HepG2 (cell line): ENCODE measurements around the gene RGS6. TPM values are rescaled to one million over a fixed set of nuclear protein-coding genes. Genes with fewer than 3 reads are reported as not detected.

ENCODE experiments used
- ATAC-seq: fragments of 200-7000 bp; cut with Tn5 transposase; 3 replicates; pipeline ENCODE4 v1.9.1; 2020; ENCODE audit warnings: mild to moderate bottlenecking, moderate library complexity
- BruUV-seq: library from RNA; stranded (reverse); fragments of 400-500 nt; replicated peaks from 2 replicates; lab custom pipeline; 2021; lab: Mats Ljungman, UMichigan
- CTCF ChIA-PET: fragments of 300-600 bp; formaldehyde crosslinking; extraction: SDS; loops from one replicate; lab custom pipeline; 2021; ENCODE audit warnings: low total read pairs, inconsistent platforms, low intra/inter-chr PET ratio; lab: Yijun Ruan, JAX
- POLR2A ChIA-PET: fragments of 350-600 bp; sonication (Branson Sonifier 250); formaldehyde crosslinking; loops from one replicate; lab custom pipeline; 2020; ENCODE audit warnings: antibody characterized with exemption, inconsistent platforms; lab: Yijun Ruan, JAX
- DNase-seq: peaks from one replicate; pipeline ENCODE4 v3.0.0-alpha.2; 2015; ENCODE audit warnings: low spot score
- FAIRE-seq: peaks from 3 replicates; lab custom pipeline; 2011; peaks lifted over from hg19 to GRCh38; lab: Jason Lieb, UNC
- H2AFZ ChIP-seq: one replicate; pipeline ENCODE4 v1.6.1; 2011; ENCODE audit warnings: low read length, inconsistent platforms
- H3K27ac ChIP-seq: fragments of 300-600 bp; 3 replicates; pipeline ENCODE4 v1.8.0; 2011; ENCODE audit warnings: mixed run types, mild to moderate bottlenecking, mixed read lengths, low read length, inconsistent platforms; ENCODE audit not compliant: insufficient read depth; ENCODE audit errors: extremely low read length
- H3K27me3 ChIP-seq, 2 experiments: fragments of 200-600 bp in 1 of 2; 2 replicates in 1 of 2; 3 replicates in 1 of 2; pipeline versions ENCODE4 v1.6.0 to v1.8.0; 2011; ENCODE audit warnings: low read length in 2 of 2, mild to moderate bottlenecking in 2 of 2, moderate library complexity in 2 of 2, inconsistent platforms in 1 of 2; ENCODE audit not compliant: insufficient read depth in 2 of 2, control insufficient read depth in 1 of 2
- H3K36me3 ChIP-seq, 2 experiments: fragments of 200-600 bp in 1 of 2; replicated peaks in 1 of 2; 2 replicates in 1 of 2; 3 replicates in 1 of 2; pipeline versions ENCODE4 v1.5.1 to v1.8.0; 2011; ENCODE audit warnings: low read length in 2 of 2, inconsistent platforms in 1 of 2; ENCODE audit not compliant: insufficient read depth in 2 of 2, control insufficient read depth in 1 of 2
- H3K4me1 ChIP-seq: 2 replicates; pipeline ENCODE4 v1.5.1; 2012; ENCODE audit warnings: low read length, inconsistent platforms; ENCODE audit not compliant: insufficient read depth
- H3K4me2 ChIP-seq: 2 replicates; pipeline ENCODE4 v1.6.0; 2011; ENCODE audit warnings: low read depth, low read length, inconsistent platforms
- H3K4me3 ChIP-seq, 3 experiments: fragments of 200-600 bp in 1 of 3; sonication (generic), shearing (Covaris generic) in 1 of 3; replicated peaks in 1 of 3; 2 replicates each; pipeline ENCODE4 v1.5.1; 2011 to 2016; ENCODE audit warnings: low read length in 3 of 3, inconsistent platforms in 2 of 3, low read depth in 2 of 3, mild to moderate bottlenecking in 2 of 3, control low read depth in 1 of 3, mixed read lengths in 1 of 3; ENCODE audit not compliant: insufficient read depth in 1 of 3
- H3K79me2 ChIP-seq: one replicate; pipeline ENCODE4 v1.6.1; 2011; ENCODE audit warnings: low read length, inconsistent platforms; ENCODE audit not compliant: insufficient read depth
- H3K9ac ChIP-seq: 2 replicates; pipeline ENCODE4 v1.6.0; 2011; ENCODE audit warnings: mild to moderate bottlenecking, low read depth, low read length, inconsistent platforms; ENCODE audit not compliant: insufficient read depth
- H3K9me3 ChIP-seq: 2 replicates; pipeline ENCODE4 v1.5.1; 2012; ENCODE audit warnings: mild to moderate bottlenecking, low read length
- H4K20me1 ChIP-seq: 2 replicates; pipeline ENCODE4 v1.6.0; 2011; ENCODE audit warnings: inconsistent platforms, mild to moderate bottlenecking, low read length, moderate library complexity; ENCODE audit not compliant: insufficient read depth
- BHLHE40 ChIP-seq: IDR thresholded peaks from 2 replicates; pipeline ENCODE4 v1.6.1; 2011; ENCODE audit warnings: low read length, improper control_type of control experiment
- KAT8 ChIP-seq: IDR thresholded peaks from 2 replicates; pipeline ENCODE4 v1.6.1; 2016; ENCODE audit warnings: missing genetic modification reagents, missing compliant biosample characterization
- LCORL ChIP-seq, 2 experiments: fragments of 450-650 bp in 1 of 2; sonication (generic) in 1 of 2; formaldehyde crosslinking in 1 of 2; IDR thresholded peaks; 2 replicates each; pipeline versions ENCODE4 v1.5.0 to v1.6.1; 2017 to 2020; ENCODE audit warnings: antibody characterized with exemption in 1 of 2, missing genetic modification reagents in 1 of 2
- RARA ChIP-seq: IDR thresholded peaks from 2 replicates; pipeline ENCODE4 v1.6.1; 2016; ENCODE audit warnings: missing genetic modification reagents, missing compliant biosample characterization
- RFX5 ChIP-seq: IDR thresholded peaks from 2 replicates; pipeline ENCODE4 v1.6.1; 2011; ENCODE audit warnings: low read depth, low read length, improper control_type of control experiment
- TFDP1 ChIP-seq: IDR thresholded peaks from 2 replicates; pipeline ENCODE4 v1.6.1; 2016; ENCODE audit warnings: missing compliant biosample characterization, missing genetic modification reagents, borderline replicate concordance
- THAP11 ChIP-seq: IDR thresholded peaks from 2 replicates; pipeline ENCODE4 v1.6.1; 2016; ENCODE audit warnings: missing biosample characterization, missing genetic modification reagents
- TMF1 ChIP-seq: sonication (generic); formaldehyde crosslinking; IDR thresholded peaks from 2 replicates; pipeline ENCODE4 v1.8.1; 2022; ENCODE audit warnings: low read depth, missing genetic modification reagents
- TOE1 ChIP-seq: sonication (generic); formaldehyde crosslinking; IDR thresholded peaks from 2 replicates; pipeline ENCODE4 v1.4.0; 2020; ENCODE audit warnings: mild to moderate bottlenecking, missing genetic modification reagents
- ZNF232 ChIP-seq: sonication (generic); formaldehyde crosslinking; IDR thresholded peaks from 2 replicates; pipeline ENCODE4 v1.4.0; 2020; ENCODE audit warnings: missing genetic modification reagents, borderline replicate concordance
- ZNF335 ChIP-seq: sonication (generic); formaldehyde crosslinking; IDR thresholded peaks from 2 replicates; pipeline ENCODE4 v1.4.0; 2020; ENCODE audit warnings: missing genetic modification reagents
- ZNF782 ChIP-seq: sonication (generic); formaldehyde crosslinking; IDR thresholded peaks from 2 replicates; pipeline ENCODE4 v1.4.0; 2020; ENCODE audit warnings: missing genetic modification reagents, mild to moderate bottlenecking, borderline replicate concordance
- ZNF784 ChIP-seq: sonication (generic); formaldehyde crosslinking; IDR thresholded peaks from 2 replicates; pipeline ENCODE4 v1.5.1; 2020; ENCODE audit warnings: missing genetic modification reagents, mild to moderate bottlenecking, borderline replicate concordance
- WGBS: methylation state at CpG from one replicate; pipeline ENCODE4 v1.1.6; 2017; ENCODE audit warnings: low lambda C conversion rate; 5-methylcytosine and 5-hydroxymethylcytosine counted together
- in situ Hi-C: cut with HindIII; loops from 2 replicates; pipeline ENCODE4 v1.10.0; 2017; ENCODE audit warnings: low pct_unique_long_range_greater_than_20kb; ENCODE audit not compliant: extremely low pct_ligation_motif_present
- intact Hi-C: fragments of 100-400 bp; cut with micrococcal nuclease; formaldehyde crosslinking; loops from one replicate; pipeline ENCODE4 v1.10.0; 2022; ENCODE audit not compliant: unreplicated experiment
- polyA plus RNA-seq, 8 experiments: library from polyadenylated mRNA; depleted of rRNA in 3 of 8; stranded (reverse) in 7 of 8; unstranded in 1 of 8; fragments of >200 nt; fragmentation: Illumina TruSeq in 4 of 8; extraction: Trizol in 4 of 8; gene quantifications; 2 replicates each; pipeline versions ENCODE4 v1.2.1 to v1.2.3, GENCODE V29; 2011 to 2016; ENCODE audit warnings: low read depth in 4 of 8, missing spikeins in 1 of 8, mixed read lengths in 1 of 8; ENCODE audit not compliant: insufficient read depth in 1 of 8
- total RNA-seq, 5 experiments: library from RNA; depleted of rRNA; stranded (reverse); fragments of >200 nt; fragmentation: Illumina TruSeq; extraction: Trizol; gene quantifications; 2 replicates each; pipeline ENCODE4 v1.2.3, GENCODE V29; 2016; ENCODE audit warnings: low read depth in 1 of 5
- TF ChIP-seq, protein P1 (sequence below): sonication (generic); formaldehyde crosslinking; IDR thresholded peaks from 2 replicates; pipeline ENCODE4 v1.8.1; 2023; ENCODE audit warnings: mild to moderate bottlenecking, missing genetic modification reagents
- TF ChIP-seq, protein P2 (sequence below): sonication (generic); formaldehyde crosslinking; IDR thresholded peaks from 2 replicates; pipeline ENCODE4 v1.5.1; 2020; ENCODE audit warnings: mild to moderate bottlenecking, missing genetic modification reagents
- TF ChIP-seq, protein P3 (sequence below): sonication (generic); formaldehyde crosslinking; IDR thresholded peaks from 2 replicates; pipeline ENCODE4 v1.4.0; 2020; ENCODE audit warnings: mild to moderate bottlenecking, low read depth, missing genetic modification reagents

The RGS6 gene
- total and polyA plus RNA-seq, 2 of the 13 experiments (the other 11 are each of a cell fraction or from before 2014, with no cell fraction given) = not detected

DNA sequence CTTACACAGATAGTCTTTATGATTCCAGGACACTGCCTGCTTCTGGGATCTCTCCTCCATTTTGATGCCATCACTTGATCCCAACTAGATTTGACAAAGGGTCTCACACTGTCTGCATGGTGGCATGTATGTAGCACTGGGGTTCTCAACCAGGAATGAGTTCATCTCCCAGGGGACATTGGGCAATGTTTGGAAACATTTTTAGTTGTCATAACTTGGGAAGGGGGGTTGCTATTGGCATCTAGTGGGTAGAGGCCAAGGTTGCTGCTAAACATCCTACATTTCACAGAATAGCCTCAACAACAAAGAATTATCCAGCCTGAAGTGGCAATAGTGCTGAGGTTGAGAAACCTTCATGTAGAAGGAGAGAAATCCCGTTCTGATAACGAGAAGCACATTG lies 585.5 kb downstream of the RGS6 start:
- intact Hi-C loops (loop anchor here (1.0 to 10.0 kb wide), 3 partner anchors 297 to 431 kb away; no protein-coding TSS in a partner anchor), in situ Hi-C loops (loop anchor here (5.0 kb wide), 1 partner anchor 380 kb away; no protein-coding TSS in a partner anchor)
- Histone ChIP-seq H3K79me2 (no peaks in the 10 kb centered on the region), H3K27ac (no peak overlapping the region), H3K27me3 (peaks cover 3 to 21% of the 10 kb centered on the region in 2 experiments; a peak in 3 of 5 replicates), H4K20me1 (no peaks in the 10 kb centered on the region), H3K36me3 (no peaks in the 10 kb centered on the region), H3K4me1 (no peaks in the 10 kb centered on the region), H3K4me2 (no peak overlapping the region), H3K9me3 (no peaks in the 10 kb centered on the region), H3K9ac (no peak overlapping the region), H2AFZ (no peak overlapping the region), H3K4me3 (no peak overlapping the region)
- ChIA-PET CTCF (interaction anchor here (2.0 to 2.2 kb wide), 2 partner anchors 387 to 431 kb away, joined by 11 to 32 read pairs; no protein-coding TSS in a partner anchor), POLR2A (no interaction called here)
- DNase-seq (no peak), ATAC-seq (no peak), FAIRE-seq (no peak)
- WGBS = 0% methylated on average over 2 of the region's 2 CpGs
- no TSS peak for BruUV-seq
- TF ChIP-seq TMF1 (CRISPR knock-in tag) = no peak
- TF ChIP-seq, protein P1, sequence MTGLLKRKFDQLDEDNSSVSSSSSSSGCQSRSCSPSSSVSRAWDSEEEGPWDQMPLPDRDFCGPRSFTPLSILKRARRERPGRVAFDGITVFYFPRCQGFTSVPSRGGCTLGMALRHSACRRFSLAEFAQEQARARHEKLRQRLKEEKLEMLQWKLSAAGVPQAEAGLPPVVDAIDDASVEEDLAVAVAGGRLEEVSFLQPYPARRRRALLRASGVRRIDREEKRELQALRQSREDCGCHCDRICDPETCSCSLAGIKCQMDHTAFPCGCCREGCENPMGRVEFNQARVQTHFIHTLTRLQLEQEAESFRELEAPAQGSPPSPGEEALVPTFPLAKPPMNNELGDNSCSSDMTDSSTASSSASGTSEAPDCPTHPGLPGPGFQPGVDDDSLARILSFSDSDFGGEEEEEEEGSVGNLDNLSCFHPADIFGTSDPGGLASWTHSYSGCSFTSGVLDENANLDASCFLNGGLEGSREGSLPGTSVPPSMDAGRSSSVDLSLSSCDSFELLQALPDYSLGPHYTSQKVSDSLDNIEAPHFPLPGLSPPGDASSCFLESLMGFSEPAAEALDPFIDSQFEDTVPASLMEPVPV = no peak
- no peak for TF ChIP-seq KAT8 (CRISPR knock-in tag)
- TF ChIP-seq ZNF232 (CRISPR knock-in tag) = no peak
- TF ChIP-seq THAP11 = no peak
- TF ChIP-seq TFDP1 (CRISPR knock-in tag) = no peak
- no peak for TF ChIP-seq LCORL (IDR thresholded peaks at IDR 0.05)
- no peak for TF ChIP-seq LCORL (CRISPR knock-in tag; IDR thresholded peaks at IDR 0.05)
- TF ChIP-seq, protein P2, sequence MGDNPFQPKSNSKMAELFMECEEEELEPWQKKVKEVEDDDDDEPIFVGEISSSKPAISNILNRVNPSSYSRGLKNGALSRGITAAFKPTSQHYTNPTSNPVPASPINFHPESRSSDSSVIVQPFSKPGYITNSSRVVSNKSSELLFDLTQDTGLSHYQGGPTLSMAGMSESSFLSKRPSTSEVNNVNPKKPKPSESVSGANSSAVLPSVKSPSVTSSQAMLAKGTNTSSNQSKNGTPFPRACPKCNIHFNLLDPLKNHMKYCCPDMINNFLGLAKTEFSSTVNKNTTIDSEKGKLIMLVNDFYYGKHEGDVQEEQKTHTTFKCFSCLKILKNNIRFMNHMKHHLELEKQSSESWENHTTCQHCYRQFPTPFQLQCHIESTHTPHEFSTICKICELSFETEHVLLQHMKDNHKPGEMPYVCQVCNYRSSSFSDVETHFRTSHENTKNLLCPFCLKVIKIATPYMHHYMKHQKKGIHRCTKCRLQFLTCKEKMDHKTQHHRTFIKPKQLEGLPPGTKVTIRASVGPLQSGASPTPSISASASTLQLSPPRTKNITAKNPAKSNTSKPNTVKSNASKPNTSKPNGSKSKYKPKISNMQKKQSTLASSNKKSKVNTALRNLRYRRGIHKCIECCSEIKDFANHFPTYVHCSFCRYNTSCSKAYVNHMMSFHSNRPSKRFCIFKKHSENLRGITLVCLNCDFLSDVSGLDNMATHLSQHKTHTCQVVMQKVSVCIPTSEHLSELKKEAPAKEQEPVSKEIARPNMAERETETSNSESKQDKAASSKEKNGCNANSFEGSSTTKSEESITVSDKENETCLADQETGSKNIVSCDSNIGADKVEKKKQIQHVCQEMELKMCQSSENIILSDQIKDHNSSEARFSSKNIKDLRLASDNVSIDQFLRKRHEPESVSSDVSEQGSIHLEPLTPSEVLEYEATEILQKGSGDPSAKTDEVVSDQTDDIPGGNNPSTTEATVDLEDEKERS (CRISPR knock-in tag) = no peak
- TF ChIP-seq RFX5 = no peak
- TF ChIP-seq TOE1 (CRISPR knock-in tag) = no peak
- no peak for TF ChIP-seq ZNF784 (CRISPR knock-in tag)
- no peak for TF ChIP-seq ZNF335 (CRISPR knock-in tag)
- TF ChIP-seq BHLHE40 = no peak
- TF ChIP-seq RARA (CRISPR knock-in tag) = no peak
- TF ChIP-seq, protein P3, sequence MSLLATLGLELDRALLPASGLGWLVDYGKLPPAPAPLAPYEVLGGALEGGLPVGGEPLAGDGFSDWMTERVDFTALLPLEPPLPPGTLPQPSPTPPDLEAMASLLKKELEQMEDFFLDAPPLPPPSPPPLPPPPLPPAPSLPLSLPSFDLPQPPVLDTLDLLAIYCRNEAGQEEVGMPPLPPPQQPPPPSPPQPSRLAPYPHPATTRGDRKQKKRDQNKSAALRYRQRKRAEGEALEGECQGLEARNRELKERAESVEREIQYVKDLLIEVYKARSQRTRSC = no peak
- TF ChIP-seq ZNF782 (CRISPR knock-in tag) = no peak
